ENCODE data around the gene FYB1. TPM values are rescaled to one million over a fixed set of nuclear protein-coding genes. Genes with fewer than 3 reads are reported as not detected.
A peak's percentile ranks its signal among the peaks of the same experiment; 100 is the strongest.

The FYB1 gene
- total RNA-seq, 2 experiments from 2014 or later: 71.3 to 74.1 TPM

DNA sequence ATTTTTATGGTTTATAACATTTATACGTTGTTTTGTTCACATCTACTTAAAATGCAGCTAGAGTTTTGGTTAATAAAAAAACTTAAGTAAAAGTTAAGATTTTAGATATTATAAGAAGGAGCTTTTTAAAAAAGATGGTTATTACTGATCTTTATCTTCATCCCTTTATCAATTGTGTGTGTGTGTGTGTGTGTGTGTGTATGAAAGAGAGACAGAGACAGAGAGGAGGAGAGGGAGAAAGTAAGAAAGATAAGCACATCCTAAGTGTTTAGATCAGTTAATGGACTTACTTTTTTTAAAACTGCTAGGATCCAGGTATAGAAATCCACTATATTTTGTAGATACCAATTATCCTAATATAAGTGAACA lies 99.3 kb downstream of the FYB1 start:
- DNase-seq: no peak
- Mint-ChIP-seq H3K4me1 (peaks cover 42% of the 10 kb centered on the region), H3K27ac (no peak overlapping the region), H3K36me3 (peaks cover 24% of the 10 kb centered on the region), H3K27me3 (no peaks in the 10 kb centered on the region), H3K4me3 (no peak overlapping the region), H3K9me3 (no peaks in the 10 kb centered on the region)

DNA sequence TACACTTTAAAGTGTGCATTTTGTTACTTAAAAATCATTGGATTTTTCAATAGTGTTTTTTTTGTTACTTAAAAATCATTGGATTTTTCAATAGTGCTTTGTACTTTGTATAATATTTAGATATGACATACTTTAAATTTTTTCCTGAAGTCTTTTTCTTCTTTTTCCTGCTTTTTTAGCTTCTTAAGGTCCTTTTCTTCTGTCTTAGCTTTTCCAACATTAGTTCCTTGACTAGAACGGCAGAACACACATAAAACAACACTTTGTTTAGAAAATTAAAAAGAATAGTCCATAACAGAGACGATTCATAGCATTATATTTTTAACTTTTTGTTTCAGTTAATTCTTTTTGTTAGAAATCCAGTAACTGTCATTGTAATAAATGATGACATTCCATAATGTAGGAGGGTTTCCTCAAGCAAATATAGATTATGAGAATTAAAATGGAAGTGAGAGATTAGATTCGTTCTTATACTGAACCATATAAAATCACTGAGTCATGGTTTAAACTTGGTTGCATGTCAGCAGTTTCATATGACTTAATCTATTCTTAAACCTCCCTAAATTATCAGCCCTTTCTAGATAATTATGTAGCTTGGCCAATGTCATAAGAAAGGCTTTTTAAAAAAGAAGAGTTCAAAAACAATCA lies 99.8 kb downstream of the FYB1 start:
- H3K36me3 Mint-ChIP-seq: peaks cover 29% of the 10 kb centered on the region
- peaks cover 45% of the 10 kb centered on the region for H3K4me1 Mint-ChIP-seq

DNA sequence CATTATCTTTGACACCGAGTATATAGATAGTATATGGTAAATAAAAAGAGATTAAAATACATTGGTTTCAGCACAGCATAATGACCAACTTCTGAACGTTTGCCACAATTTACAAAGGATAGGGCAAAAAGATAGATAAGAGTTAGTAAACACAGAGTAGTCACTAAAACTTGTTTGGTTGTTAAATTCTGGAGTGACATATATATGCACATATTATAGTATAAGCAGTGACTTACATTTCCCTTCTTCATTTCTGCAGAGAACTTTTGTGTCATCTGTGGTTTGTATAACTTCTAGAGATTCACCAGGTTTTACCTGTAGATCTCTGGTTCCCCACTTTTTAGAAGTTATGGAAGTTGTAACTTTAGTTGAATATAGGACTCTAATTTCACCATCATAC lies 100.7 kb downstream of the FYB1 start:
- no peak overlapping the region for H3K27ac Mint-ChIP-seq
- H3K27me3 Mint-ChIP-seq: no peaks in the 10 kb centered on the region
- H3K36me3 Mint-ChIP-seq: peaks cover 29% of the 10 kb centered on the region
- DNase-seq: no peak
- no peak overlapping the region for H3K4me3 Mint-ChIP-seq
- H3K9me3 Mint-ChIP-seq: no peaks in the 10 kb centered on the region
- H3K4me1 Mint-ChIP-seq: peaks cover 52% of the 10 kb centered on the region

More for the DNA sequence above, 99.8 kb downstream of the FYB1 start:
- Mint-ChIP-seq H3K27ac (peak overlapping the region; percentile 63), H3K9me3 (no peaks in the 10 kb centered on the region), H3K4me3 (no peak overlapping the region), H3K27me3 (no peaks in the 10 kb centered on the region)
- DNase-seq: no peak

DNA sequence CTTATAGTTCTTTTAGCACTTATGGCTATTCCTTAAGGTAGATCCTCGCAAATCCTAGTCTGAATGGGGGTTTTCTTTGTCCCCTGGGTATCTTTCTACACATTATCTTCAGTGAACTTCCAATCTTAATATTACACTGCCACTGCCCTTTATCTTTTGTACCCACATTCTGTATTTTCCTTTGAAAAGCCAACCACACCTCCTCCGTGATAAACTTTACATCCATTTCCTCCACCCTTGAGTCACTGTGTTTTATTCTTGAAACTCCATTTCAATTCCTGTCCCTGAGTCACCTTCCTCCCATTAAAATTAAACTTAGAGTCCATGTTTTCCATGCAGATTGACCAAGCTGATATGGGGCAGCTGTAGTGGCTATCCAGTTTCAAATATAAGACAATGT lies 102.0 kb downstream of the FYB1 start:
- Mint-ChIP-seq H3K27me3 (no peaks in the 10 kb centered on the region), H3K36me3 (peaks cover 29% of the 10 kb centered on the region), H3K27ac (peak overlapping the region; percentile 70), H3K9me3 (no peaks in the 10 kb centered on the region), H3K4me1 (peaks cover 57% of the 10 kb centered on the region), H3K4me3 (peak overlapping the region; percentile 3)
- no peak for DNase-seq

DNA sequence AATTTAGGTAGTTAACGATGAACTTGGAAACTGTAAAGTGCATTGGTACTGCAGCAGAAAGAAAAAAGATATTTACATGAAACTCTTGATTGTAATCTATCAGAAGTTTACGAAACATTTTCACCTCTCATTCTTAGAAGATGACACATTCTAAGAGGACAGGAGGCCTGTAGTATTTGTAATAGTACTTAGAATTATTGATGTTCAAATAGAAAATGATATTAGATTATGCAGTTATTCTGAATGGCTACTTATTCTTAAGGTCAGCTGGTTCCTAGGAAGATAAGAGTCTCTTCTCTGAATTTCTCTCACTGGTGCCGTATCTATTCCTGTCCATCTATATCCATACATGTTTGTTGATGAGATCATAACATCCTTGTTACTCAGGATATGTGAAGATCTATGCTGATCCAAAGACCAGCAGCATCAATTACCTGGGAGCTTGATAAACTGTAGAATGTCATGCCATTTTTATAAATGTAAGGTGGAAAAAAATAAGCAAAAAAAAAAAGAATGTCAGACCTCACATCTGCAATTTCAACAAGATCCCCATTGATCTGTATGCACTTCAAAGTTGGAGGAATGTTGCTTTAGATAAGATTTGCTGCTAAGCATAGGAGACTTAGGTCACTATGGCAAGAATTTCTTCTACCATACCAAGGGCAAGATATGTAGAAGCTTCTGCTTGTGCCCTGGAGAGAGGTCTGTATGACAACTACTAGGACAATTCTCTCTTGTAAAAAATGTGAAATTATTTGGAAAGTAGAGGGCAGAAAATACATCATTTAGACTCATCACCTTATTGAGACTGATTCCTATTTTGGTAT lies 102.8 kb downstream of the FYB1 start:
- Mint-ChIP-seq H3K36me3 (peaks cover 24% of the 10 kb centered on the region), H3K4me3 (no peak overlapping the region), H3K4me1 (peaks cover 54% of the 10 kb centered on the region), H3K9me3 (no peaks in the 10 kb centered on the region), H3K27ac (peak overlapping the region; percentile 84), H3K27me3 (no peaks in the 10 kb centered on the region)
- no peak for DNase-seq

DNA sequence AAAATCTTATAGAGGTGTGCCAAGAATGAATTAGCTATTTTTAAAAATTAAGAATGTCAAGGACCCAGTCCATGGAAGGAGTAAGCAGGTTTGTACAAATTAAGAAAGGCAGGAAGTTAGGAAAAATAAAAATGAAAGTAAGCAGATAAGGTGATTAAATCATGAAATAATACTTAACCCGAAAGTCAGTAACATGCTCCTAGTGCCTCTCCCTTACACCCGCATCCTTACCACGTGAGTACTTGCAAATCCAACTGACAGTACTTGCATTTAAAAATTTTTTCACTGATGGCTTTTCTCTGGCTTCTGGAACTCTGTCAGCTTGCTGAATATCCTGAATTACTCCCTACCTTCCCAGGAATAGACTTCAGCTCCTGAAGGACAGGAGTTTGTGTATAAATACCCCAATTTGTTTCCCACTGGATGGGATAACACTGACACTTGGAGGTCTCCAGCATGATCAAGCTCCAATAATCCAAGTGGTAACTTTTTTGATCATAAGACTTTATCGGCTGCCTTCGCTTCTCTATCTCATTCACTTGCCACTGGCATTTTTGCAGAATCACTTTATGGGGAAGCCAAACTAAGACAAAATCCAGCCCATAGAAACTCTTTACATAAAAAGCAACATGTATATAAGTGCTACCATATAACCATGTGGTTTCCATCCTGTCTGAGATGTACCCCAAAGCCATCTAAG lies 103.6 kb downstream of the FYB1 start:
- Mint-ChIP-seq H3K4me3 (no peak overlapping the region), H3K27me3 (no peaks in the 10 kb centered on the region), H3K4me1 (peaks cover 49% of the 10 kb centered on the region), H3K9me3 (no peaks in the 10 kb centered on the region), H3K27ac (peak overlapping the region; percentile 84), H3K36me3 (peaks cover 24% of the 10 kb centered on the region)
- DNase-seq: no peak

DNA sequence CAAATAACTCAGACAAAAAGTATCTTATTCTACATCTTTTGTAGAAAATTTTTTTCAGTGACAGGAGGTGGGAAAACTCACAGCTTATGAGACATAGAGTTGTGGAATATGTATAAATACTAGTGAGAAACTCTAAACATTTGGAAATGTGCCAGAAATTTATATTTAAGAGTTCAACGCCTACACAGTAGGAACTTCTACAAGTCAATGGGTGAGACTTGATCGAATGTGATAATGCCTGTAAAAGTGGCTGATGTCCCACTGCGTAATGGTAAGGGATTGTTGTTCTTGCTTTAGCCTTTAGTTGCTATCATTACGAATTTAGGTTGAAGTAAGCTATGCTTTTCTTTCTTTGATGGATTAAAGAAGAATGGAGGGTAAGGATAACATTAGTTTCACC lies 105.2 kb downstream of the FYB1 start:
- no peak for DNase-seq
- Mint-ChIP-seq H3K4me1 (peaks cover 46% of the 10 kb centered on the region), H3K4me3 (no peak overlapping the region), H3K9me3 (no peaks in the 10 kb centered on the region), H3K27ac (peak overlapping the region; percentile 44), H3K27me3 (no peaks in the 10 kb centered on the region), H3K36me3 (peaks cover 26% of the 10 kb centered on the region)

DNA sequence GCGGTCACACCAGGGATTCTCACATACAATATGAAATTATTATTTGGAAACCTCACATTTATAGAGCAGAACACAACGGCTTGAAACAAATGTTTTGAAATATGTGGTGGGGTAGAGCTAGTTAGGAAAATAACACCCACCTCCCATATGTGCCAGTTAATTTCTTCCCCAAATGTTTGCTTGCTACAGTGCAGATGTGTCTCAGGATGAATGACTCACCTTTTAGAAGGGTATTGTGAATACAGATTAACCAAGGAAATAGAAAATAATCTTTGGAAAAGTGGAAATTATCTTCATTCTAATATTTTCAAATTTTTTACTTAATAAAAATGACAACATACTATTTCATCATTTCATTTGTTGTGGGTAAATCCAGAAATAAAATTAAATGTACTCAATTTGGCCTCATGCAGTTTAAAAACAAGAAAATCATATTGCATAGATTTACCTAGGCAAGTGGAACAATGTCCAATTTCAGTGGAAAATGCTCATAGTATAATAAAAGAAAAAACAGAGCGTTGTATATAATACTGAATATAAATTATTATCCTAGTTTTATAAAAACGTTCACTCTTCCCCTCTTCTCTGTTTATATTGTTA lies 105.9 kb downstream of the FYB1 start:
- H3K27ac Mint-ChIP-seq: peak overlapping the region; percentile 21
- no peaks in the 10 kb centered on the region for H3K9me3 Mint-ChIP-seq
- H3K36me3 Mint-ChIP-seq: peaks cover 26% of the 10 kb centered on the region
- no peak for DNase-seq
- no peaks in the 10 kb centered on the region for H3K27me3 Mint-ChIP-seq
- peaks cover 44% of the 10 kb centered on the region for H3K4me1 Mint-ChIP-seq
- no peak overlapping the region for H3K4me3 Mint-ChIP-seq

DNA sequence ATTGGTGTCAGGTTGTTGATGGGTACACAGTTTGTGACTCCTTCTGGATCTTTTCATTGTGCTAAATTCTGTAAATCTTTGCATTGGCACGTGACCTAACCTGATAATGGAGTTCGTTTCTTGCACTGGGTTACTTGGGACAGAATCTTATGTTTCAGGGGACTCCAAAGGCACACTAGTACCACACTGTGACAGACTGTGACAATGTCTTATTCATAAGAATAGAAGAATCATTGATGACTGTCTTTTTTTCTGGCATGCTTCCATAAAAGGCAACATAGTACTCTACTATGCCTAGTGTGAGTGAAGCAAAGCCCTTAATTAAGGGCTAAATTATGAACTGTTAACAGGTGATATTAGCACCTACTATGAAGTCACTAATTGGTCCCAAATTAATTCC lies 109.8 kb downstream of the FYB1 start:
- no peaks in the 10 kb centered on the region for H3K9me3 Mint-ChIP-seq
- peaks cover 7% of the 10 kb centered on the region for H3K36me3 Mint-ChIP-seq
- no peaks in the 10 kb centered on the region for H3K27me3 Mint-ChIP-seq
- peaks cover 18% of the 10 kb centered on the region for H3K4me1 Mint-ChIP-seq
- H3K4me3 Mint-ChIP-seq: no peak overlapping the region
- no peak for DNase-seq
- H3K27ac Mint-ChIP-seq: peak overlapping the region; percentile 2

DNA sequence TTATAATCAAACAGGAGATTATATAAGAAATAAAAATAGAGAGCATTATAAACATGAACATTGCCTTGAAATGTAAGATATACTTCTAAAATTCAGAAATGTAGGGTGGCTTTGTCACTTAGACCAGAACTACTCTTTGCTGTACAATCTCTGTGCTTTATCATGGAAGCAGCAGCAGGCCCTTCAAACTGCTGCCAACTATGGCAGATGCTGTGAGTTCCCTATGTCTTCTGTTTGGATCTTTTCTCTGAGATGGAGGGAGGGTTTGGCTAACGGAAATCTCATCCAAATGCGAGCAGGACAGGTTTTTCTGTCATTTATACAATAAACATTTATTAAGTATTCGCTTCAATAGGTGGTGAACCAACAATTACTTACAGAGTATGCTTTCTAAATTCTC lies 110.4 kb downstream of the FYB1 start:
- H3K4me3 Mint-ChIP-seq: no peak overlapping the region
- peak overlapping the region; percentile 13 for H3K27ac Mint-ChIP-seq
- DNase-seq: no peak
- H3K27me3 Mint-ChIP-seq: no peaks in the 10 kb centered on the region
- H3K36me3 Mint-ChIP-seq: peaks cover 11% of the 10 kb centered on the region
- H3K9me3 Mint-ChIP-seq: no peaks in the 10 kb centered on the region
- H3K4me1 Mint-ChIP-seq: peaks cover 14% of the 10 kb centered on the region

DNA sequence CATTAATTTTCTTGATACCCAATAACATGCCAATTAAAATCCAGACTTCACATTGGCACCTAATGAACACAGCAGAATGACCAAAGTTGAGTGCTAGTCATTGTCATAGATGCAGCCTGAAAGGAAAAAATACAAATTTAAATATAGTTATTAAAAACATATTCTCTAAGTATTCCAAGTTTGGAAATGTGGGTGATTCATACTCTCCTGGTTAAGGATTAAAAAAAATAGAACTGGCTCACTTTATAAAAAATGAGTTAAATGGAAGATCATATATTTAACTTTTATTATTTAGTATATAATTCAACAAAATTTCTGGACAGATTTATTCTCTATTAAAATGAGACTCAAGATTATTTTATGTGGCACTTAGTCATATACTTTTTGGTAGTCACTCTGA lies 112.0 kb downstream of the FYB1 start:
- Mint-ChIP-seq H3K27ac (no peak overlapping the region), H3K27me3 (no peaks in the 10 kb centered on the region), H3K9me3 (no peaks in the 10 kb centered on the region), H3K4me1 (peaks cover 10% of the 10 kb centered on the region), H3K36me3 (peaks cover 12% of the 10 kb centered on the region), H3K4me3 (no peak overlapping the region)
- DNase-seq: no peak

DNA sequence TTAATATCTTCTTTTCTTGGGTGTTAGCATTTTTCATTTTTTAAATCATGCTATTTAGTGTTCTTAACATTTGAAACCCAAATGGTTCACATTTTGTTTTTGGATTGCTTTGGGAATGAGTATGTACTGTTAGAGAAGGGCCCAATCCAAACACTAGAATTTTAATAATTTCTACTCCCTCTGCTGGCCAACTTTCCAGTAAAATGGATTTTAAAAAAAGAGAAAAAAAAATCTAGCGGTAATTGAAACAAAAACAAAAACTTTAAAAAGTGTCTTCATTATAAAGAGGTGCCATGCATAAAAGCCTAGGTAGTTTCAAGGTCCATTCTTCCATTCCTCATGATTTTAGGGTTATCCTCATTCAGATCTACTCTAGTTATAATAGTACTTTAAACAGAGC lies 113.0 kb downstream of the FYB1 start:
- Mint-ChIP-seq H3K4me3 (no peak overlapping the region), H3K27ac (peak overlapping the region; percentile 54), H3K9me3 (no peaks in the 10 kb centered on the region), H3K27me3 (no peaks in the 10 kb centered on the region), H3K4me1 (peaks cover 11% of the 10 kb centered on the region), H3K36me3 (peaks cover 12% of the 10 kb centered on the region)
- no peak for DNase-seq

DNA sequence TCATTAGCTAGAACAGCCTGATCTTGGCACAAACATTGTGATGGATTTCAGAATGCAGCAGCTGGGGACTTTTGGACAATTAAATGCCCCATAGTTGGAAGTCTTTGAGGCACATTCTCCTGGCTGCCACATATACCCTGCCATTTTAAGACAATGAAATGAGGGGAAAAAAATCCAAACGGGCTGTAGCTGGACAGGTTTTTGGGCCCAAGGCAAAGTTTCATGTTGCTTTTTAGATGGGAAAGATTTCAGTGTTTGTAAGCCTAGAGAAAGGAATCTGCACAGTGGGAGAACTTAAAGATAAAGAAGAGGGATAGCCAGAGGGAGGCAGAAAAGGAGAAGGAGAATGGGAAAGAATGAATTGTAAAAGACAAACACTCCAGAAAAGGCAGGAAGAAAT lies 115.1 kb downstream of the FYB1 start:
- H3K27ac Mint-ChIP-seq: no peak overlapping the region
- DNase-seq: no peak
- no peak overlapping the region for H3K4me3 Mint-ChIP-seq
- no peaks in the 10 kb centered on the region for H3K27me3 Mint-ChIP-seq
- peaks cover 10% of the 10 kb centered on the region for H3K36me3 Mint-ChIP-seq
- H3K4me1 Mint-ChIP-seq: peaks cover 28% of the 10 kb centered on the region
- no peaks in the 10 kb centered on the region for H3K9me3 Mint-ChIP-seq

DNA sequence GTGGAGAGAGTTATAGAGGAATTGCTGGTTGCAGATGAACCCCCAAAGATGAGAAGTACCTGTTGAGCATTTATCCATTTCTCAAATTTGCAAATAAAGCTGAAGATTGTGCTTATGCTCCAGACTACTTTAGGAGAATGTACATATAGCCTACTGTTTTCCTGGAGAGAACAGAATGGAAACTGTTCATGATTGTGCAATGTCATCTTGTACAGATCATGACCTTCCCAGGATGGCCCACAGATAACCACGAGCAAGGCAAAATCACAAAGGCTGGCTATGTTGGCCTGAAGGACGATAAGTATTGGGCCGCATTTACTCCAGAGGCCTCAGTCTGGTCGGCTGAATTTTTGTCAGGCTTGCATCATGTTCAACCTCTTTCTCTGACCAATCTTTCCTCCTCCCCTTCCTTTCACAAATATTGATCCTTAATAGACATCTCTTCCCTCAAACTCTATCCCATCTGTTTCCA lies 116.6 kb downstream of the FYB1 start:
- Mint-ChIP-seq H3K27me3 (no peaks in the 10 kb centered on the region), H3K4me1 (peaks cover 28% of the 10 kb centered on the region), H3K36me3 (peaks cover 10% of the 10 kb centered on the region), H3K4me3 (no peak overlapping the region), H3K27ac (no peak overlapping the region), H3K9me3 (no peaks in the 10 kb centered on the region)
- DNase-seq: no peak

DNA sequence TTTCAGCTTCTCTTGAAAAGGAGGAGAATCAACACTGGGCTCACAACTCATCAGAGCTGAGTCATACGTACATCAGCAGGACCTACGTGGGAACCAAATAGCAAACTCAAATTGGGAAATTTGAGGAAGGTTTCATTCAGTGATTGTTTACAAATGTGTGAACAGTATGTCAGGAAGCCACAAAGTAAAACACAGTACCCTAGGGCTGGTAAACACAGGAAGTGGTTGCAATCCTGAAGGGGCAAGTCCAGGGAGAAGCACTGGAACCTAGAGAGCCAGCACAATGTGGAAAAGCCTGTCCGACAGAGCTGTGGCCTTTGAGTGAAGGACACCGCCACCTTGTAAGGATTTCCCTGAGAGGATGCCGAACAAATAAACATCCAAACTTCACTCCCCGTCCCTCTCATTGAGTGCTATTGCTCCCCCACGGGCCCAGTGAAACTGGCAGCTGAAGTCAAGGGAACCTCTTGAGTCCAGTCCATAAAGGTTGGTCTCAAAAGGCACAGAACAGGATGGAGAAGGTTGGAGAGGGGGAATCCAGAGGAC lies 118.4 kb downstream of the FYB1 start:
- DNase-seq: no peak
- Mint-ChIP-seq H3K9me3 (no peaks in the 10 kb centered on the region), H3K27ac (peak overlapping the region; percentile 59), H3K36me3 (peaks cover 6% of the 10 kb centered on the region), H3K4me3 (no peak overlapping the region), H3K27me3 (no peaks in the 10 kb centered on the region), H3K4me1 (peaks cover 24% of the 10 kb centered on the region)

All from activated naive CD8-positive, alpha-beta T cell treated with anti-CD3 and anti-CD28 coated beads for 36 hours (primary cell).